Astrocyte (in vitro differentiated cells and primary cell): ENCODE measurements around the gene MVD. TPM values are rescaled to one million over a fixed set of nuclear protein-coding genes. Genes with fewer than 3 reads are reported as not detected.

Source experiments
- DNase-seq: peaks from one replicate; pipeline ENCODE4 v3.0.0-alpha.2; 2010; ENCODE audit warnings: low read depth
- FAIRE-seq: peaks from 2 replicates; lab custom pipeline; 2011; peaks lifted over from hg19 to GRCh38; lab: Jason Lieb, UNC
- H2AFZ ChIP-seq: 2 replicates; pipeline ENCODE4 v1.6.0; 2012; ENCODE audit warnings: low read depth, low read length, inconsistent platforms
- H3K27ac ChIP-seq: 2 replicates; pipeline ENCODE4 v1.5.1; 2011; ENCODE audit warnings: low read depth, low read length, inconsistent platforms
- H3K27me3 ChIP-seq: 2 replicates; pipeline ENCODE4 v1.6.0; 2011; ENCODE audit warnings: low read length, inconsistent platforms; ENCODE audit not compliant: insufficient read depth
- H3K36me3 ChIP-seq: 2 replicates; pipeline ENCODE4 v1.5.1; 2011; ENCODE audit warnings: low read length, inconsistent platforms; ENCODE audit not compliant: insufficient read depth
- H3K4me1 ChIP-seq: 2 replicates; pipeline ENCODE4 v1.5.1; 2011; ENCODE audit warnings: low read length, inconsistent platforms; ENCODE audit not compliant: insufficient read depth
- H3K4me2 ChIP-seq: 2 replicates; pipeline ENCODE4 v1.6.0; 2012; ENCODE audit warnings: low read length, inconsistent platforms
- H3K4me3 ChIP-seq: 2 replicates; pipeline ENCODE4 v1.5.1; 2011; ENCODE audit warnings: low read depth, mild to moderate bottlenecking, low read length, inconsistent platforms; ENCODE audit not compliant: insufficient read depth
- H3K79me2 ChIP-seq: 2 replicates; pipeline ENCODE4 v1.6.0; 2012; ENCODE audit warnings: mild to moderate bottlenecking, low read length, inconsistent platforms; ENCODE audit not compliant: insufficient read depth
- H3K9ac ChIP-seq: 2 replicates; pipeline ENCODE4 v1.6.0; 2012; ENCODE audit warnings: mild to moderate bottlenecking, low read length, inconsistent platforms
- H3K9me3 ChIP-seq: 2 replicates; pipeline ENCODE4 v1.5.1; 2012; ENCODE audit warnings: low read depth, mild to moderate bottlenecking, low read length, inconsistent platforms; ENCODE audit not compliant: insufficient read depth
- H4K20me1 ChIP-seq: 2 replicates; pipeline ENCODE4 v1.6.0; 2012; ENCODE audit warnings: low read length, inconsistent platforms; ENCODE audit not compliant: insufficient read depth
- H3K27ac Mint-ChIP-seq: one replicate; pipeline ENCODE4 v1.8.0; 2021; ENCODE audit warnings: mild to moderate bottlenecking, mixed read lengths; ENCODE audit not compliant: unreplicated experiment
- H3K27me3 Mint-ChIP-seq: one replicate; pipeline ENCODE4 v1.8.0; 2021; ENCODE audit warnings: low read depth, mixed read lengths; ENCODE audit not compliant: unreplicated experiment
- H3K36me3 Mint-ChIP-seq: one replicate; pipeline ENCODE4 v1.8.0; 2021; ENCODE audit warnings: low read depth, mixed read lengths; ENCODE audit not compliant: unreplicated experiment
- H3K4me1 Mint-ChIP-seq: one replicate; pipeline ENCODE4 v1.8.0; 2021; ENCODE audit warnings: low read depth, mixed read lengths; ENCODE audit not compliant: unreplicated experiment
- H3K4me3 Mint-ChIP-seq: one replicate; pipeline ENCODE4 v1.8.0; 2021; ENCODE audit warnings: mild to moderate bottlenecking, moderate library complexity, mixed read lengths; ENCODE audit not compliant: unreplicated experiment
- H3K9me3 Mint-ChIP-seq: one replicate; pipeline ENCODE4 v1.8.0; 2021; ENCODE audit warnings: mild to moderate bottlenecking, mixed read lengths; ENCODE audit not compliant: unreplicated experiment
- EZH2 ChIP-seq: IDR thresholded peaks from 2 replicates; pipeline ENCODE4 v1.6.1; 2012; ENCODE audit warnings: mild to moderate bottlenecking, low read length, inconsistent platforms; ENCODE audit not compliant: insufficient read depth
- total RNA-seq: library from RNA; stranded (reverse); gene quantifications from 2 replicates; pipeline ENCODE4 v1.2.1, GENCODE V29; 2021
- TF ChIP-seq, protein P1 (sequence below): IDR thresholded peaks from 2 replicates; pipeline ENCODE4 v1.5.1; 2011; ENCODE audit warnings: low read depth, mild to moderate bottlenecking, inconsistent platforms, low read length, moderate library complexity; ENCODE audit not compliant: insufficient read depth

The MVD gene
- total RNA-seq, 1 donor from 2014 or later: 63.9 TPM

DNA sequence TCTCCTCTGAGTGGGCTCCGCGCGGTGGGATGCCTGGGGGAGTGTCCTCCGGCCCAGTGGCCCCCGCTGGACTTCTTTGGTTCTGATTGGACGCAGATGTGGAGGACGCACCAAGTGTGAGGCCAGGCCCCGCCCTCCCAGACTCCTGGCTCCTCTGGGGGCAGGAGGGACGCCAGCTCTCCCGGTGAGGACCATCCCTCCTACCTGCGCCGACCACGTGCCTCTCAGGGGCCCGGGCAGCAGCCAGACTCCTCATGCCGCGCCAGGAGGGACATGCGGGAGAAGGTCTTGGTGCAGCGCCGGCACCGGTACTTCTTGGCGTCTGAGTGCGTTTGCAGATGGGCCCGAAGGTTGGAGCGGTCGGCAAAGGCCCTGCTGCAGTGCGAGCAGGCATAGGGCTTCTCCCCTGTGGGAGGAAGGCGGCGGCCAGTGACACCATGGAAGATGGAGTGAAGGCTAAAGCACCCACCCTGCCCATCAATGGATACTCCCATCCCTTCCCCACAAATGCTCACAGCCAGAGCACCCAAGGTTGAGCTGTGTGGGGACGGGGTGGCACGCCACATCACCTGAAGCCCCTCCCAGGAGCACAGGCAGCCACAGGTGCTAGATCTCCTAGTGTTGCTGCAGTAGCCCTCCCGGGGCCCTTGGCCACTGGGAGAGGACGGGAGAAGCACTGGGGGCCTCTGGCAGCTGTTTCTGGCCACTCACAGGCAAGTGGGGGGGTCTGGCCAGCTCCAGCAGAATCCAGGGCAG is 15.5 kb upstream of the MVD start:
- TF ChIP-seq EZH2: no peak
- TF ChIP-seq, protein P1, sequence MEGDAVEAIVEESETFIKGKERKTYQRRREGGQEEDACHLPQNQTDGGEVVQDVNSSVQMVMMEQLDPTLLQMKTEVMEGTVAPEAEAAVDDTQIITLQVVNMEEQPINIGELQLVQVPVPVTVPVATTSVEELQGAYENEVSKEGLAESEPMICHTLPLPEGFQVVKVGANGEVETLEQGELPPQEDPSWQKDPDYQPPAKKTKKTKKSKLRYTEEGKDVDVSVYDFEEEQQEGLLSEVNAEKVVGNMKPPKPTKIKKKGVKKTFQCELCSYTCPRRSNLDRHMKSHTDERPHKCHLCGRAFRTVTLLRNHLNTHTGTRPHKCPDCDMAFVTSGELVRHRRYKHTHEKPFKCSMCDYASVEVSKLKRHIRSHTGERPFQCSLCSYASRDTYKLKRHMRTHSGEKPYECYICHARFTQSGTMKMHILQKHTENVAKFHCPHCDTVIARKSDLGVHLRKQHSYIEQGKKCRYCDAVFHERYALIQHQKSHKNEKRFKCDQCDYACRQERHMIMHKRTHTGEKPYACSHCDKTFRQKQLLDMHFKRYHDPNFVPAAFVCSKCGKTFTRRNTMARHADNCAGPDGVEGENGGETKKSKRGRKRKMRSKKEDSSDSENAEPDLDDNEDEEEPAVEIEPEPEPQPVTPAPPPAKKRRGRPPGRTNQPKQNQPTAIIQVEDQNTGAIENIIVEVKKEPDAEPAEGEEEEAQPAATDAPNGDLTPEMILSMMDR: no peak
- Mint-ChIP-seq H3K27ac (no peak overlapping the region), H3K4me3 (no peak overlapping the region), H3K27me3 (no peaks in the 10 kb centered on the region), H3K9me3 (no peaks in the 10 kb centered on the region), H3K4me1 (no peaks in the 10 kb centered on the region), H3K36me3 (peaks cover 2% of the 10 kb centered on the region)
- Histone ChIP-seq H3K4me1 (no peaks in the 10 kb centered on the region), H3K27ac (no peak overlapping the region), H2AFZ (no peak overlapping the region), H4K20me1 (no peaks in the 10 kb centered on the region), H3K79me2 (no peaks in the 10 kb centered on the region), H3K36me3 (no peaks in the 10 kb centered on the region), H3K9ac (no peak overlapping the region), H3K4me3 (no peak overlapping the region), H3K9me3 (no peaks in the 10 kb centered on the region), H3K4me2 (no peak overlapping the region), H3K27me3 (peaks cover 5% of the 10 kb centered on the region)
- DNase-seq (no peak), FAIRE-seq (no peak)

DNA sequence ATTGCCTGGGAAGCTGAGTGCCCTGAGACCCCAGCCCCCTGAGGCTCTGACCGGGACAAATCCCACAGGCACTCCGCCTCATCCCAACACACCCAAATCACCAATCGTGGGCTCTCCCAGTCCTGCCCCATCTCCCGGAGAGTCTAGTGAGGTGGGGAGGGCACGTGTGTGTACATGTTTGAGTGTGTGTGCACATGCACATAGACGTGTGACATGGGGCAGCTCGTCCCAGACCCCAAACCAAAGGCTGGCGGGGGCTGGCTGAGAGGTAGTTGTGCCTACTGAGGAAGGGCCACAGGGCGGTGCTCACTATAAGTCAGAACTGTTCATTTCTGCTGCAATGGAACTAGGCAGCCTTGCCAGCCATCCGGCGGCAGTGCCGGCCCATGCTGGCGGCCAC is 14.8 kb upstream of the MVD start:
- no peaks in the 10 kb centered on the region for H3K9me3 Mint-ChIP-seq
- no peak overlapping the region for H2AFZ ChIP-seq
- H3K4me3 Mint-ChIP-seq: no peak overlapping the region
- H3K36me3 Mint-ChIP-seq: peaks cover 2% of the 10 kb centered on the region
- DNase-seq: no peak
- no peak overlapping the region for H3K27ac ChIP-seq
- H3K4me3 ChIP-seq: no peak overlapping the region
- no peaks in the 10 kb centered on the region for H3K4me1 Mint-ChIP-seq
- TF ChIP-seq, protein P1: no peak
- TF ChIP-seq EZH2: no peak
- H3K27me3 ChIP-seq: peaks cover 5% of the 10 kb centered on the region
- no peaks in the 10 kb centered on the region for H3K9me3 ChIP-seq
- no peak for FAIRE-seq
- no peak overlapping the region for H3K9ac ChIP-seq
- H3K36me3 ChIP-seq: no peaks in the 10 kb centered on the region
- no peaks in the 10 kb centered on the region for H4K20me1 ChIP-seq
- no peaks in the 10 kb centered on the region for H3K27me3 Mint-ChIP-seq
- H3K4me1 ChIP-seq: no peaks in the 10 kb centered on the region
- no peaks in the 10 kb centered on the region for H3K79me2 ChIP-seq
- no peak overlapping the region for H3K27ac Mint-ChIP-seq
- H3K4me2 ChIP-seq: no peak overlapping the region
